Measurements from ENCODE around the gene ZNF438. TPM values are rescaled to one million over a fixed set of nuclear protein-coding genes. Genes with fewer than 3 reads are reported as not detected.

The ZNF438 gene
- total and polyA plus RNA-seq, 2 of the 4 experiments (the other 2 are of a cell fraction), result 1.8 to 2.9 TPM

DNA sequence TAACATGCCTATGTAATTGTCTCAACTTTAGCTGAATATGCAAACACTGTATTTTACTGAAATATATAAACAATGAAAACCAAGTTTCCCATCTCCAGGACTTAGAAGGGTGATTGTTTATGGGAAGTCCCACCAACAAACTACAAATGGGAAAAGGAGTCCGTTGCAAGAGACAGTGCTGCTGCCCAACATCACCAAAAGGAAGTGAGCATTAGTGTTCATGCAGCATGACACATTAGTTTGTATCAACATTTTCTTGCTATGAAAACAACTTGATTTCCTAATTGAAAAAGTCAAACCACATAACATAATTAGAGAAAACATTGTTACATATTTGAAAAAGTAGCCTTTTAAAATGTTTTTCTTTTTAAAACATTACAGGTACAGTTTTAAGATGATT lies 138.5 kb downstream of the ZNF438 start:
- no peak overlapping the region for H2AFZ ChIP-seq (replicated peaks; ENCODE audit: low read length, poor library complexity)
- no peaks in the 10 kb centered on the region for H3K36me3 ChIP-seq (ENCODE audit: control insufficient read depth, insufficient read depth, low read length)
- H3K4me1 ChIP-seq (ENCODE audit: control insufficient read depth, insufficient read depth, low read length), result peaks cover 2% of the 10 kb centered on the region; the same call in 1 of the 2 replicates
- H3K4ac ChIP-seq (ENCODE audit: low read depth, low read length), result no peak overlapping the region
- ChIA-PET CTCF (no interaction called here), POLR2A (ENCODE audit: unreplicated experiment) (no interaction called here)
- H3K27me3 ChIP-seq (ENCODE audit: control insufficient read depth, insufficient read depth, low read length), result no peaks in the 10 kb centered on the region
- peak overlapping the region; percentile 12; the same call in 1 of the 2 replicates for H2BK120ac ChIP-seq (ENCODE audit: low read depth, low read length)
- dilution Hi-C loops (cut with HindIII; ENCODE audit: low sequenced_read_pairs, unreplicated experiment), result no loop called here
- H2BK5ac ChIP-seq (ENCODE audit: low read depth, low read length, poor library complexity, severe bottlenecking), result no peak overlapping the region
- no TSS peak for BruUV-seq (replicated peaks)
- H3K14ac ChIP-seq (replicated peaks; ENCODE audit: low read depth, low read length), result no peak overlapping the region
- ATAC-seq (ENCODE audit: low read depth) (peak; percentile 88), DNase-seq (peak; percentile 55)
- H4K5ac ChIP-seq (ENCODE audit: low read depth, low read length), result no peak overlapping the region
- no peak overlapping the region for H3K23ac ChIP-seq (ENCODE audit: low read depth, low read length)
- no peak overlapping the region for H3K27ac ChIP-seq (ENCODE audit: insufficient read depth, low read length)
- no peak overlapping the region for H2BK15ac ChIP-seq (ENCODE audit: low read depth, low read length)
- in situ Hi-C loops (cut with MboI; ENCODE audit: low sequenced_read_pairs), result no loop called here
- H4K8ac ChIP-seq (ENCODE audit: low read depth in 2 of 2, low read length in 2 of 2), result no peak overlapping the region
- no CpG with 5 or more reads among the region's 1 CpG for WGBS, 2 experiments (ENCODE audit: extremely low coverage in 2 of 2, insufficient read length in 1 of 2)
- H3K56ac ChIP-seq (ENCODE audit: extremely low read depth, insufficient read depth, low read length), result no peak overlapping the region
- H4K20me1 ChIP-seq (ENCODE audit: insufficient read depth, low read length), result no peaks in the 10 kb centered on the region
- H2AK9ac ChIP-seq (replicated peaks; ENCODE audit: low read depth, low read length, poor library complexity), result no peak overlapping the region
- no peak overlapping the region for H2BK20ac ChIP-seq (ENCODE audit: low read depth, low read length)
- no peak overlapping the region for H3K9ac ChIP-seq (ENCODE audit: low read depth, low read length)
- H3K18ac ChIP-seq (ENCODE audit: low read depth, low read length), result no peak overlapping the region
- H3K4me3 ChIP-seq (ENCODE audit: insufficient read depth, low read depth, low read length), result no peak overlapping the region
- H3K9me3 ChIP-seq (ENCODE audit: control insufficient read depth, insufficient read depth, low read length), result no peaks in the 10 kb centered on the region
- no peaks in the 10 kb centered on the region for H3K79me1 ChIP-seq (ENCODE audit: low read depth in 1 of 2, low read length in 2 of 2)
- H2AK5ac ChIP-seq (ENCODE audit: low read depth, low read length), result no peak overlapping the region
- TF ChIP-seq FOS (IDR thresholded peaks at IDR 0.05; ENCODE audit: low read depth, low read length) (no peak), BHLHE40 (IDR thresholded peaks at IDR 0.05; ENCODE audit: low read depth, low read length) (no peak), RCOR1 (IDR thresholded peaks at IDR 0.05; ENCODE audit: insufficient replicate concordance, low read length) (no peak), SMC3 (IDR thresholded peaks at IDR 0.05; ENCODE audit: low read depth, low read length) (no peak), CEBPB (IDR thresholded peaks at IDR 0.05; ENCODE audit: low read depth, low read length) (no peak), RAD21 (IDR thresholded peaks at IDR 0.05; ENCODE audit: low read length) (no peak)
- TF ChIP-seq, protein P1, sequence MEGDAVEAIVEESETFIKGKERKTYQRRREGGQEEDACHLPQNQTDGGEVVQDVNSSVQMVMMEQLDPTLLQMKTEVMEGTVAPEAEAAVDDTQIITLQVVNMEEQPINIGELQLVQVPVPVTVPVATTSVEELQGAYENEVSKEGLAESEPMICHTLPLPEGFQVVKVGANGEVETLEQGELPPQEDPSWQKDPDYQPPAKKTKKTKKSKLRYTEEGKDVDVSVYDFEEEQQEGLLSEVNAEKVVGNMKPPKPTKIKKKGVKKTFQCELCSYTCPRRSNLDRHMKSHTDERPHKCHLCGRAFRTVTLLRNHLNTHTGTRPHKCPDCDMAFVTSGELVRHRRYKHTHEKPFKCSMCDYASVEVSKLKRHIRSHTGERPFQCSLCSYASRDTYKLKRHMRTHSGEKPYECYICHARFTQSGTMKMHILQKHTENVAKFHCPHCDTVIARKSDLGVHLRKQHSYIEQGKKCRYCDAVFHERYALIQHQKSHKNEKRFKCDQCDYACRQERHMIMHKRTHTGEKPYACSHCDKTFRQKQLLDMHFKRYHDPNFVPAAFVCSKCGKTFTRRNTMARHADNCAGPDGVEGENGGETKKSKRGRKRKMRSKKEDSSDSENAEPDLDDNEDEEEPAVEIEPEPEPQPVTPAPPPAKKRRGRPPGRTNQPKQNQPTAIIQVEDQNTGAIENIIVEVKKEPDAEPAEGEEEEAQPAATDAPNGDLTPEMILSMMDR (conservative IDR thresholded peaks at IDR 0.05; ENCODE audit: low read depth, low read length), result no peak
- TF ChIP-seq, protein P2, sequence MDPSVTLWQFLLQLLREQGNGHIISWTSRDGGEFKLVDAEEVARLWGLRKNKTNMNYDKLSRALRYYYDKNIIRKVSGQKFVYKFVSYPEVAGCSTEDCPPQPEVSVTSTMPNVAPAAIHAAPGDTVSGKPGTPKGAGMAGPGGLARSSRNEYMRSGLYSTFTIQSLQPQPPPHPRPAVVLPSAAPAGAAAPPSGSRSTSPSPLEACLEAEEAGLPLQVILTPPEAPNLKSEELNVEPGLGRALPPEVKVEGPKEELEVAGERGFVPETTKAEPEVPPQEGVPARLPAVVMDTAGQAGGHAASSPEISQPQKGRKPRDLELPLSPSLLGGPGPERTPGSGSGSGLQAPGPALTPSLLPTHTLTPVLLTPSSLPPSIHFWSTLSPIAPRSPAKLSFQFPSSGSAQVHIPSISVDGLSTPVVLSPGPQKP (IDR thresholded peaks at IDR 0.05; ENCODE audit: borderline replicate concordance, low read depth, low read length), result no peak
- H4K91ac ChIP-seq (ENCODE audit: insufficient read depth, low read depth, low read length), result no peak overlapping the region
- H3K4me2 ChIP-seq (ENCODE audit: low read depth, low read length), result no peak overlapping the region
- intact Hi-C loops (cut with micrococcal nuclease), result no loop called here
- H3K9me1 ChIP-seq (ENCODE audit: insufficient read depth, low read length), result no peaks in the 10 kb centered on the region
